Measurements from ENCODE around the gene MACROD2. TPM values are rescaled to one million over a fixed set of nuclear protein-coding genes. Genes with fewer than 3 reads are reported as not detected.

MACROD2 gene
- total RNA-seq, 4 donors from 2014 or later: 4.6 to 33.0 (median 8.3) TPM

GRCh38 chr20:15923030-15923776 is 1927.9 kb downstream of the MACROD2 start:
- H3K4me1 ChIP-seq: no peaks in the 10 kb centered on the region
- no peaks in the 10 kb centered on the region for H3K9me3 ChIP-seq
- TF ChIP-seq EP300 (IDR thresholded peaks at IDR 0.05; ENCODE audit: low read depth) (no peak), POLR2AphosphoS5 (IDR thresholded peaks at IDR 0.05) (no peak), CTCF (IDR thresholded peaks at IDR 0.05) (no peak), POLR2A (IDR thresholded peaks at IDR 0.05) (no peak)
- H3K27me3 ChIP-seq: no peaks in the 10 kb centered on the region
- in situ Hi-C loops (cut with MboI; ENCODE audit: low pct_ligation_motif_present in 1 of 4, low pct_unique_long_range_greater_than_20kb in 1 of 4, low sequenced_read_pairs in 3 of 4) (no loop called here), intact Hi-C loops (cut with DNase I; ENCODE audit: low total_unique reads) (no loop called here)
- no peak for DNase-seq
- H3K36me3 ChIP-seq: no peaks in the 10 kb centered on the region
- H3K4me3 ChIP-seq: no peak overlapping the region
- WGBS, 2 donors (ENCODE audit: low coverage in 1 of 2): 78 to 90% methylated on average over 8 of the region's 8 CpGs
- H3K27ac ChIP-seq: no peak overlapping the region

DNA sequence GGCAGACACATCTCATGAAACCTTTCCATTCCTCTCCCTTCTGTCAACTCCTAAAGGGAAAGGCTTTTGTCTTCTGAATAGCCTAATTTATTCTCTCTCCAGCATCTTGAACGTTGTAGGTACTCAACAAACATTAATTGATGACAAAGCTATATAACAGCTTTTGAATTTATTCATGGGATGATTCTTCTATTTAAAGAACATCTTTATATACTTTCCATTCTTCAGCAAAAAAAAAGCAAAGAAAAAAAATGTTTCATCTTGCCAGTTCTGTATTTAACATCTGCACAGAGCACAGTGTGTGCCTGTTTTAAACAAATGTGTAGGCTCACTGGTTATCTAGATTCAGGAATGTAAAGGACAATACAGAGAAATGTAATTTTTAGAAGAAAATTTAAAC is 1929.2 kb downstream of the MACROD2 start:
- TF ChIP-seq CTCF (IDR thresholded peaks at IDR 0.05) (no peak), EP300 (IDR thresholded peaks at IDR 0.05; ENCODE audit: low read depth) (no peak), POLR2AphosphoS5 (IDR thresholded peaks at IDR 0.05) (no peak), POLR2A (IDR thresholded peaks at IDR 0.05) (no peak)
- H3K27me3 ChIP-seq: no peaks in the 10 kb centered on the region
- H3K9me3 ChIP-seq: no peaks in the 10 kb centered on the region
- no peaks in the 10 kb centered on the region for H3K4me1 ChIP-seq
- no peak for DNase-seq
- WGBS, 2 donors (ENCODE audit: low coverage in 1 of 2): 42 to 47% methylated on average over 1 of the region's 1 CpG
- no peak overlapping the region for H3K27ac ChIP-seq
- no peak overlapping the region for H3K4me3 ChIP-seq
- intact Hi-C loops (cut with DNase I; ENCODE audit: low total_unique reads): no loop called here
- H3K36me3 ChIP-seq: no peaks in the 10 kb centered on the region
- in situ Hi-C loops (cut with MboI; ENCODE audit: low pct_ligation_motif_present in 1 of 4, low pct_unique_long_range_greater_than_20kb in 1 of 4, low sequenced_read_pairs in 3 of 4): no loop called here

GRCh38 chr20:15925376-15925775 is 1930.1 kb downstream of the MACROD2 start:
- Histone ChIP-seq H3K4me3 (no peak overlapping the region), H3K36me3 (no peaks in the 10 kb centered on the region), H3K4me1 (no peaks in the 10 kb centered on the region), H3K27ac (no peak overlapping the region), H3K9me3 (no peaks in the 10 kb centered on the region), H3K27me3 (no peaks in the 10 kb centered on the region)
- in situ Hi-C loops (cut with MboI; ENCODE audit: low pct_ligation_motif_present in 1 of 4, low pct_unique_long_range_greater_than_20kb in 1 of 4, low sequenced_read_pairs in 3 of 4): loop anchor here in 1 of 4 donors (25.0 kb wide), 1 partner anchor 112 kb away; no protein-coding TSS in a partner anchor
- no peak for DNase-seq
- TF ChIP-seq POLR2A (IDR thresholded peaks at IDR 0.05) (no peak), POLR2AphosphoS5 (IDR thresholded peaks at IDR 0.05) (no peak), EP300 (IDR thresholded peaks at IDR 0.05; ENCODE audit: low read depth) (no peak), CTCF (IDR thresholded peaks at IDR 0.05) (no peak)
- intact Hi-C loops (cut with DNase I; ENCODE audit: low total_unique reads): no loop called here
- 84 to 89% methylated on average over 8 of the region's 8 CpGs for whole genome bisulfite sequencing, 2 donors (ENCODE audit: low coverage in 1 of 2)

- DNase-seq: no peak
- Histone ChIP-seq H3K36me3 (no peaks in the 10 kb centered on the region), H3K4me3 (no peak overlapping the region), H3K4me1 (no peaks in the 10 kb centered on the region), H3K9me3 (no peaks in the 10 kb centered on the region), H3K27me3 (no peaks in the 10 kb centered on the region), H3K27ac (no peak overlapping the region)
- in situ Hi-C loops (cut with MboI; ENCODE audit: low pct_ligation_motif_present in 1 of 4, low pct_unique_long_range_greater_than_20kb in 1 of 4, low sequenced_read_pairs in 3 of 4) (loop anchor here in 1 of 4 donors (25.0 kb wide), 1 partner anchor 109 kb away; no protein-coding TSS in a partner anchor), intact Hi-C loops (cut with DNase I; ENCODE audit: low total_unique reads) (no loop called here)
- 70 to 85% methylated on average over 3 of the region's 3 CpGs for WGBS, 2 donors (ENCODE audit: low coverage in 1 of 2)
- TF ChIP-seq POLR2A (IDR thresholded peaks at IDR 0.05) (no peak), CTCF (IDR thresholded peaks at IDR 0.05) (no peak), POLR2AphosphoS5 (IDR thresholded peaks at IDR 0.05) (no peak), EP300 (IDR thresholded peaks at IDR 0.05; ENCODE audit: low read depth) (no peak)
Observed at GRCh38 chr20:15927893-15928650, 1932.8 kb downstream of the MACROD2 start.
